AG04449 (cell line): ENCODE measurements around the gene TRDN.

ENCODE experiments used
- CTCF ChIA-PET: fragments of 350-600 bp; formaldehyde crosslinking; extraction: SDS; loops from one replicate; lab custom pipeline; 2021; ENCODE audit warnings: antibody characterized with exemption; lab: Yijun Ruan, JAX
- POLR2A ChIA-PET: fragments of 400-600, 350-600 bp; formaldehyde crosslinking; extraction: SDS; loops from one replicate; lab custom pipeline; 2020; ENCODE audit warnings: antibody characterized with exemption, inconsistent platforms; lab: Yijun Ruan, JAX
- DNase-seq: peaks from one replicate; pipeline ENCODE4 v3.0.0-alpha.2; 2010; ENCODE audit warnings: low read depth, low spot score
- H3K4me3 ChIP-seq: 2 replicates; pipeline ENCODE4 v1.5.1; 2011; ENCODE audit warnings: low read depth, mild to moderate bottlenecking, control low read depth, low read length
- TF ChIP-seq, protein P1 (sequence below): IDR thresholded peaks from one replicate; pipeline ENCODE4 v1.5.1; 2011; ENCODE audit warnings: mild to moderate bottlenecking, moderate library complexity, low read length, control low read depth, inconsistent platforms; ENCODE audit not compliant: insufficient read depth; ENCODE audit errors: missing control alignments

The TRDN gene

GRCh38 chr6:123622780-123623179 lies 14.0 kb downstream of the TRDN start:
- TF ChIP-seq, protein P1, sequence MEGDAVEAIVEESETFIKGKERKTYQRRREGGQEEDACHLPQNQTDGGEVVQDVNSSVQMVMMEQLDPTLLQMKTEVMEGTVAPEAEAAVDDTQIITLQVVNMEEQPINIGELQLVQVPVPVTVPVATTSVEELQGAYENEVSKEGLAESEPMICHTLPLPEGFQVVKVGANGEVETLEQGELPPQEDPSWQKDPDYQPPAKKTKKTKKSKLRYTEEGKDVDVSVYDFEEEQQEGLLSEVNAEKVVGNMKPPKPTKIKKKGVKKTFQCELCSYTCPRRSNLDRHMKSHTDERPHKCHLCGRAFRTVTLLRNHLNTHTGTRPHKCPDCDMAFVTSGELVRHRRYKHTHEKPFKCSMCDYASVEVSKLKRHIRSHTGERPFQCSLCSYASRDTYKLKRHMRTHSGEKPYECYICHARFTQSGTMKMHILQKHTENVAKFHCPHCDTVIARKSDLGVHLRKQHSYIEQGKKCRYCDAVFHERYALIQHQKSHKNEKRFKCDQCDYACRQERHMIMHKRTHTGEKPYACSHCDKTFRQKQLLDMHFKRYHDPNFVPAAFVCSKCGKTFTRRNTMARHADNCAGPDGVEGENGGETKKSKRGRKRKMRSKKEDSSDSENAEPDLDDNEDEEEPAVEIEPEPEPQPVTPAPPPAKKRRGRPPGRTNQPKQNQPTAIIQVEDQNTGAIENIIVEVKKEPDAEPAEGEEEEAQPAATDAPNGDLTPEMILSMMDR: no peak
- CTCF ChIA-PET: no interaction called here
- no peak for DNase-seq
- POLR2A ChIA-PET: no interaction called here
- H3K4me3 ChIP-seq: no peak overlapping the region

DNA sequence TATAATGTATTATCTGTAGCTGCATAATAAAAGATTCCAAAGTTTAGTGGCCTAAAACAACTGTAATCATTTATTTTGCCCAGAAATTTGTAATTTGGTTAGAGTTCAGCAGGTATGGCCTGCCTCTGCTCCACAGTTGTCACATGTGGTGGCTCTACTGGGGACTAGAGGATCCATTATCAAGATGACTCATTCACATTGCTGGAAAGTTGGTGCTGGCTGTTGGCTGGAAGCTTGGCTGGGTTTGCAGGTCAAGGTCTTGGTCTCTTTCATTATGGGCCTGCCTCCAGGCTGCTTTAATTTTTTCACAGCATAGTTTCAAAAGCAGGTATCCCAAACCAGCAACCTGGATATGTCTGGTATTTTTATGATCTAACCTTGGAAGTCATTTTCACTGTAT lies 17.6 kb downstream of the TRDN start:
- ChIA-PET POLR2A (no interaction called here), CTCF (no interaction called here)
- no peak for DNase-seq
- TF ChIP-seq, protein P1: no peak
- no peak overlapping the region for H3K4me3 ChIP-seq

- H3K4me3 ChIP-seq: no peak overlapping the region
- ChIA-PET POLR2A (no interaction called here), CTCF (no interaction called here)
- DNase-seq: no peak
- TF ChIP-seq, protein P1: no peak
These were observed 19.8 kb downstream of the TRDN start for GRCh38 chr6:123616942-123617341.

DNA sequence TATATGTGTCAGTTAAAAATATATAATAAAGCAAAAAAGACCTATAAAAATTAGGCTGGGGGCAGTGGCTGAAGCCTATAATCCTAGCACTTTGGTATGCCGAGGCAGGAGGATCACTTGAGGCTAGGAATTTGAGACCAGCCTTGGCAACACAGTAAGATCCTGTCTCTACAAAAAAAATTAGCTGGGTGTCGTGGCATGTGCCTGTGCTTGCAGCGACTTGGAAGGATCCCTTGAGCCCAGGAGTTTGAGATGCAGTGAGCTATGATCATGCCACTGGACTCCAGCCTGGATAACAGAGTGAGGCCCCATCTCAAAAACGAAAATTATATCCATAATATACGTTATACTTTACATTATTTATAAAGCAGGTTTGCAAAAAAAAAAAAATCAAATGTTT lies 20.7 kb downstream of the TRDN start:
- TF ChIP-seq, protein P1: no peak
- no peak overlapping the region for H3K4me3 ChIP-seq
- CTCF ChIA-PET: no interaction called here
- POLR2A ChIA-PET: no interaction called here
- no peak for DNase-seq

GRCh38 chr6:123610779-123611178 lies 26.0 kb downstream of the TRDN start:
- no peak overlapping the region for H3K4me3 ChIP-seq
- ChIA-PET POLR2A (no interaction called here), CTCF (no interaction called here)
- TF ChIP-seq, protein P1: no peak
- DNase-seq: no peak

GRCh38 chr6:123604067-123604466 lies 32.7 kb downstream of the TRDN start:
- ChIA-PET POLR2A (no interaction called here), CTCF (no interaction called here)
- no peak for DNase-seq
- H3K4me3 ChIP-seq: no peak overlapping the region
- TF ChIP-seq, protein P1: no peak
